Omental fat pad (tissue), 4 donors: ENCODE measurements around the gene TMEM80. TPM values are rescaled to one million over a fixed set of nuclear protein-coding genes. Genes with fewer than 3 reads are reported as not detected.

Experiments
- ATAC-seq: fragments of 150-250 bp; one replicate; pipeline ENCODE4 v1.9.1; 2016; ENCODE audit warnings: mild to moderate bottlenecking, moderate library complexity; ENCODE audit not compliant: low FRiP score
- DNase-seq: peaks from one replicate; pipeline ENCODE4 v3.0.0-alpha.2; 2019; ENCODE audit warnings: low spot score
- CTCF ChIP-seq, 3 donors: fragments of 450-650 bp; IDR thresholded peaks; one replicate each; pipeline ENCODE4 v1.5.1; 2016 to 2017; ENCODE audit warnings: antibody characterized with exemption in 3 of 3, mild to moderate bottlenecking in 3 of 3, moderate library complexity in 2 of 3
- total RNA-seq, 4 donors: library from RNA; depleted of rRNA; stranded (reverse); fragments of >200 nt; gene quantifications; one replicate each; pipeline ENCODE4 v1.1.0, GENCODE V29; 2016

Gene TMEM80
- total RNA-seq, 4 donors from 2014 or later, result 16.9 to 31.5 (median 21.1) TPM

- TF ChIP-seq CTCF (IDR thresholded peaks at IDR 0.05), result no peak
- ATAC-seq (no peak), DNase-seq (no peak)
Measured at GRCh38 chr11:656426-656825, 39.2 kb upstream of the TMEM80 start.

GRCh38 chr11:656866-657265 is 38.8 kb upstream of the TMEM80 start:
- ATAC-seq (no peak), DNase-seq (no peak)
- TF ChIP-seq CTCF (IDR thresholded peaks at IDR 0.05), result no peak

- no peak for ATAC-seq
- no peak for DNase-seq
- no peak for TF ChIP-seq CTCF (IDR thresholded peaks at IDR 0.05)
Measured at GRCh38 chr11:657691-658126, 37.9 kb upstream of the TMEM80 start.

GRCh38 chr11:659532-660085 is 36.0 kb upstream of the TMEM80 start:
- ATAC-seq, result no peak
- TF ChIP-seq CTCF (IDR thresholded peaks at IDR 0.05), result no peak
- no peak for DNase-seq

- no peak for TF ChIP-seq CTCF (IDR thresholded peaks at IDR 0.05)
- ATAC-seq (no peak), DNase-seq (no peak)
Measured at GRCh38 chr11:660281-660680, 35.3 kb upstream of the TMEM80 start.

GRCh38 chr11:660681-661444 is 34.8 kb upstream of the TMEM80 start:
- ATAC-seq (no peak), DNase-seq (no peak)
- TF ChIP-seq CTCF (IDR thresholded peaks at IDR 0.05), result no peak
